K562 (cell line): ENCODE data around the gene RIPPLY3. TPM values are rescaled to one million over a fixed set of nuclear protein-coding genes. Genes with fewer than 3 reads are reported as not detected.

Experiments
- ATAC-seq: fragments of 200-7000 bp; cut with Tn5 transposase; 3 replicates; pipeline ENCODE4 v1.9.1; 2020; ENCODE audit warnings: moderate library complexity
- Bru-seq: library from RNA; stranded (reverse); fragments of 400-500 nt; gene quantifications from one replicate; lab custom pipeline; 2021; lab: Mats Ljungman, UMichigan
- BruChase-seq, 2 experiments: library from RNA; stranded (reverse); fragments of 400-500 nt; gene quantifications; one replicate each; lab custom pipeline; 2021; lab: Mats Ljungman, UMichigan
- BruUV-seq: library from RNA; stranded (reverse); fragments of 400-500 nt; replicated peaks from 2 replicates; lab custom pipeline; 2021; lab: Mats Ljungman, UMichigan
- CTCF ChIA-PET: fragments of 300-600 bp; formaldehyde crosslinking; extraction: SDS; loops from one replicate; lab custom pipeline; 2021; ENCODE audit warnings: low intra/inter-chr PET ratio; lab: Yijun Ruan, JAX
- POLR2A ChIA-PET: fragments of 300-600, 350-650 bp; sonication (Branson Sonifier 250); formaldehyde crosslinking; extraction: SDS; loops from one replicate; lab custom pipeline; 2021; ENCODE audit warnings: antibody characterized with exemption, inconsistent platforms; lab: Yijun Ruan, JAX
- DNase-seq, 4 experiments: peaks; one replicate each; pipeline versions ENCODE4 v3.0.0 to v3.0.0-alpha.2; 2011 to 2018; ENCODE audit warnings: low spot score in 3 of 4, mixed read lengths in 3 of 4; ENCODE audit errors: extremely low read depth in 1 of 4
- FAIRE-seq: peaks from 2 replicates; lab custom pipeline; 2011; peaks lifted over from hg19 to GRCh38; lab: Jason Lieb, UNC
- H2AFZ ChIP-seq: 2 replicates; pipeline ENCODE4 v1.6.0; 2011; ENCODE audit warnings: low read depth, low read length, control low read depth, inconsistent platforms
- H3K27ac ChIP-seq: fragments of 200-600 bp; 3 replicates; pipeline ENCODE4 v1.8.0; 2011; ENCODE audit warnings: low read depth, mild to moderate bottlenecking, control low read depth, inconsistent platforms, low read length, moderate library complexity, mixed read lengths; ENCODE audit errors: extremely low read depth
- H3K27me3 ChIP-seq, 2 experiments: fragments of 300-600 bp in 1 of 2; 2 replicates in 1 of 2; 3 replicates in 1 of 2; pipeline versions ENCODE4 v1.6.0 to v1.8.0; 2011; ENCODE audit warnings: inconsistent platforms in 2 of 2, low read length in 2 of 2, mild to moderate bottlenecking in 1 of 2, mixed read lengths in 1 of 2, moderate library complexity in 1 of 2; ENCODE audit not compliant: control insufficient read depth in 2 of 2, insufficient read depth in 2 of 2
- H3K36me3 ChIP-seq: fragments of 300-600 bp; 3 replicates; pipeline ENCODE4 v1.8.0; 2011; ENCODE audit warnings: mild to moderate bottlenecking, low read length, inconsistent platforms; ENCODE audit not compliant: control insufficient read depth, insufficient read depth
- H3K4me1 ChIP-seq, 2 experiments: fragments of 200-600 bp in 1 of 2; replicated peaks in 1 of 2; 2 replicates in 1 of 2; 3 replicates in 1 of 2; pipeline versions ENCODE4 v1.5.1 to v1.8.0; 2011; ENCODE audit warnings: inconsistent platforms in 2 of 2, low read length in 2 of 2, mild to moderate bottlenecking in 1 of 2, mixed read lengths in 1 of 2, moderate library complexity in 1 of 2; ENCODE audit not compliant: control insufficient read depth in 2 of 2, insufficient read depth in 2 of 2
- H3K4me2 ChIP-seq: 2 replicates; pipeline ENCODE4 v1.6.1; 2011; ENCODE audit warnings: low read length, control low read depth, inconsistent platforms, mixed read lengths; ENCODE audit not compliant: insufficient read depth
- H3K4me3 ChIP-seq: fragments of 200-600 bp; sonication (generic), shearing (Covaris generic); 2 replicates; pipeline ENCODE4 v1.5.1; 2016; ENCODE audit warnings: control low read depth, inconsistent platforms
- H3K79me2 ChIP-seq: fragments of 200-600 bp; 3 replicates; pipeline ENCODE4 v1.8.0; 2011; ENCODE audit warnings: low read length, inconsistent platforms; ENCODE audit not compliant: control insufficient read depth, insufficient read depth
- H3K9ac ChIP-seq, 2 experiments: 2 replicates each; pipeline versions ENCODE4 v1.6.0 to v1.6.1; 2011; ENCODE audit warnings: low read depth in 2 of 2, low read length in 2 of 2, control low read depth in 1 of 2, inconsistent platforms in 1 of 2, mild to moderate bottlenecking in 1 of 2, mixed read lengths in 1 of 2; ENCODE audit not compliant: insufficient read depth in 1 of 2
- H3K9me1 ChIP-seq: one replicate; pipeline ENCODE4 v1.6.0; 2011; ENCODE audit warnings: inconsistent platforms, mild to moderate bottlenecking, low read length, moderate library complexity; ENCODE audit not compliant: control insufficient read depth, insufficient read depth
- H3K9me3 ChIP-seq: replicated peaks from 2 replicates; pipeline ENCODE4 v1.5.1; 2011; ENCODE audit warnings: low read depth, low read length, inconsistent platforms; ENCODE audit not compliant: control insufficient read depth, insufficient read depth
- H4K20me1 ChIP-seq: replicated peaks from 2 replicates; pipeline ENCODE4 v1.6.1; 2011; ENCODE audit warnings: low read length, inconsistent platforms, mixed read lengths; ENCODE audit not compliant: control insufficient read depth, insufficient read depth
- CBX3 ChIP-seq, 2 experiments: IDR thresholded peaks; 1 replicate in 1 of 2; 2 replicates in 1 of 2; pipeline ENCODE4 v1.6.1; 2012; ENCODE audit warnings: inconsistent platforms in 2 of 2, low read length in 2 of 2, borderline replicate concordance in 1 of 2, control low read depth in 1 of 2
- GABPB1 ChIP-seq: sonication (generic); formaldehyde crosslinking; IDR thresholded peaks from 2 replicates; pipeline ENCODE4 v1.8.0; 2022; ENCODE audit warnings: mild to moderate bottlenecking, missing genetic modification reagents
- GTF2F1 ChIP-seq: IDR thresholded peaks from 2 replicates; pipeline ENCODE4 v1.6.1; 2011; ENCODE audit warnings: low read depth, low read length, improper control_type of control experiment
- HDAC6 ChIP-seq: IDR thresholded peaks from 2 replicates; pipeline ENCODE4 v1.6.1; 2012; ENCODE audit warnings: low read depth, mild to moderate bottlenecking, control low read depth, inconsistent platforms, low read length, moderate library complexity
- HDGF ChIP-seq: fragments of 450-650 bp; IDR thresholded peaks from 2 replicates; pipeline ENCODE4 v1.6.1; 2016
- PCBP1 ChIP-seq: fragments of 200-400 bp; formaldehyde crosslinking; IDR thresholded peaks from 2 replicates; pipeline ENCODE4 v1.6.1; 2018; ENCODE audit warnings: mild to moderate bottlenecking, low read depth, low read length; ENCODE audit not compliant: poor library complexity, severe bottlenecking
- USF2 ChIP-seq: sonication (generic); formaldehyde crosslinking; IDR thresholded peaks from 2 replicates; pipeline ENCODE4 v1.5.0; 2020; ENCODE audit warnings: missing genetic modification reagents
- ZBTB49 ChIP-seq: sonication (generic); formaldehyde crosslinking; IDR thresholded peaks from 2 replicates; pipeline ENCODE4 v1.8.0; 2022; ENCODE audit warnings: missing genetic modification reagents, mild to moderate bottlenecking, borderline replicate concordance
- ZNF253 ChIP-seq: fragments of 250-450 bp; sonication (Bioruptor Pico); conservative IDR thresholded peaks from 2 replicates; pipeline ENCODE4 v1.6.1; 2021; ENCODE audit warnings: mild to moderate bottlenecking
- ZNF639 ChIP-seq, 2 experiments: fragments of 200-800 bp in 1 of 2; sonication (Bioruptor generic) in 1 of 2; sonication (generic) in 1 of 2; formaldehyde crosslinking in 1 of 2; IDR thresholded peaks in 1 of 2; conservative IDR thresholded peaks in 1 of 2; 2 replicates each; pipeline versions ENCODE4 v1.5.0 to v1.6.1; 2016 to 2020; ENCODE audit warnings: missing compliant biosample characterization in 1 of 2, missing genetic modification characterization in 1 of 2, missing genetic modification reagents in 1 of 2
- WGBS: fragments of 100-300 bp; shearing (Covaris generic); methylation state at CpG from one replicate; pipeline ENCODE4 v1.1.6; 2016; ENCODE audit warnings: low coverage, mixed read lengths; ENCODE audit not compliant: insufficient coverage; ENCODE audit errors: missing lambda C conversion rate; 5-methylcytosine and 5-hydroxymethylcytosine counted together
- in situ Hi-C: fragments of 300-500 bp; cut with MboI; formaldehyde crosslinking; loops from 4 replicates; pipeline ENCODE4 v1.15.0; 2018; ENCODE audit warnings: inconsistent platforms, mixed read lengths
- intact Hi-C: fragments of 100-400 bp; cut with micrococcal nuclease; formaldehyde crosslinking; loops from 2 replicates; pipeline ENCODE4 v1.14.2; 2022
- long read RNA-seq, 3 experiments: library from polyadenylated mRNA in 2 of 3; library from RNA in 1 of 3; unstranded in 2 of 3; stranded (forward) in 1 of 3; transcript quantifications; one replicate each; pipeline ENCODE4 v2.0.0, GENCODE V29; 2019 to 2022
- polyA minus RNA-seq, 3 experiments: library from RNA; depleted of rRNA, polyadenylated mRNA; stranded (reverse); fragments of >200 nt; gene quantifications; 2 replicates each; pipeline ENCODE4 v1.2.3, GENCODE V29; 2011
- polyA plus RNA-seq, 8 experiments: library from polyadenylated mRNA; depleted of rRNA in 4 of 8; stranded (reverse) in 5 of 8; unstranded in 3 of 8; fragments of >200 nt; fragmentation: Nextera tagmentation in 2 of 8; fragmentation: Illumina TruSeq in 1 of 8; extraction: Ambion mirVana in 2 of 8; extraction: Trizol in 1 of 8; gene quantifications; 2 replicates each; pipeline versions ENCODE4 v1.2.1 to v1.2.3, GENCODE V29; 2011 to 2014; ENCODE audit warnings: inconsistent platforms in 1 of 8, missing spikeins in 1 of 8
- total RNA-seq, 7 experiments: library from RNA; depleted of rRNA in 6 of 7; stranded (reverse); fragments of >200 nt in 6 of 7; fragmentation: Illumina TruSeq in 2 of 7; extraction: Trizol in 2 of 7; gene quantifications; 2 replicates each; pipeline versions ENCODE4 v1.2.1 to v1.2.3, GENCODE V29; 2011 to 2021; ENCODE audit warnings: low replicate concordance in 1 of 7

Gene RIPPLY3
- total RNA-seq (2011; cell fraction: chromatin; rRNA removed; ENCODE audit: low replicate concordance) = not detected in 2 replicates
- not detected in 2 replicates for total RNA-seq (2011; cell fraction: nucleolus; rRNA removed)
- not detected in 2 replicates for total RNA-seq (2011; cell fraction: nucleoplasm; rRNA removed)
- total RNA-seq (2014; rRNA removed) (not detected in 2 replicates), total RNA-seq (2014; rRNA removed; fragmentation: Illumina TruSeq; extraction: Trizol) (not detected in 2 replicates), total RNA-seq (2015; rRNA removed; fragmentation: Illumina TruSeq; extraction: Trizol) (not detected in 2 replicates), total RNA-seq (2021) (not detected in 2 replicates), polyA plus RNA-seq (2011; rRNA removed) (not detected in 2 replicates), polyA plus RNA-seq (2014; fragmentation: Illumina TruSeq; extraction: Trizol) (not detected in 2 replicates), polyA plus RNA-seq (2014; fragmentation: Nextera tagmentation; extraction: Ambion mirVana) (not detected), polyA plus RNA-seq (2014; rRNA removed) (not detected in 2 replicates), polyA minus RNA-seq (2011; rRNA and poly(A)+ RNA removed) (not detected in 2 replicates), Bru-seq, nascent RNA (percentile 7 among the genes with signal in this experiment), BruChase-seq, experiment 1, labeled RNA remaining after a 2-hour chase (not detected), BruChase-seq, experiment 2, labeled RNA remaining after a 6-hour chase (percentile 7 among the genes with signal in this experiment)
- polyA plus RNA-seq (2011; cell fraction: cytosol; rRNA removed) = not detected in 2 replicates
- not detected in 2 replicates for polyA plus RNA-seq (2011; cell fraction: nucleus; rRNA removed)
- polyA plus RNA-seq (2012) = not detected in 2 replicates
- polyA minus RNA-seq (2011; cell fraction: cytosol; rRNA and poly(A)+ RNA removed) = not detected in 2 replicates
- not detected in 2 replicates for polyA minus RNA-seq (2011; cell fraction: nucleus; rRNA and poly(A)+ RNA removed)
- long read RNA-seq, experiment 1 = 0 reads
- long read RNA-seq, experiment 2 = 0 reads
- long read RNA-seq, experiment 3 = 0 reads

- Histone ChIP-seq H3K9me1 (no peaks in the 10 kb centered on the region), H3K4me2 (no peak within 1 kb of the TSS), H2AFZ (no peak within 1 kb of the TSS), H3K79me2 (no peaks in the 10 kb centered on the region), H3K36me3 (no peaks in the 10 kb centered on the region), H3K27me3 (no peaks in the 10 kb centered on the region), H3K4me3 (no peak within 1 kb of the TSS), H3K9me3 (0 out of 2 replicates have a peak, but pooled peaks cover 2% of the 10 kb centered on the region), H3K9ac (no peak within 1 kb of the TSS), H3K27ac (no peak within 1 kb of the TSS), H3K4me1 (peaks cover 6 to 13% of the 10 kb centered on the region in 2 experiments; a peak in 4 of 5 replicates), H4K20me1 (no peaks in the 10 kb centered on the region)
- ChIA-PET CTCF (no interaction called here), POLR2A (no interaction called here)
- FAIRE-seq (no peak), DNase-seq (no peak), ATAC-seq (no peak)
- no TSS peak for BruUV-seq
- in situ Hi-C loops = no loop called here
- TF ChIP-seq CBX3 (IDR thresholded peaks at IDR 0.05; ENCODE audit: borderline replicate concordance in 1 of 2, low read length in 2 of 2) (peak in 1 of 2 experiments; percentile 2; a peak in 1 of 3 replicates), ZNF639 (CRISPR knock-in tag; conservative IDR thresholded peaks at IDR 0.05 in 1 of 2, IDR thresholded peaks at IDR 0.05 in 1 of 2) (no peak), HDGF (no peak), GTF2F1 (no peak), PCBP1 (peak; percentile 18), ZNF253 (no peak), GABPB1 (no peak), ZBTB49 (CRISPR knock-in tag) (no peak), USF2 (no peak), HDAC6 (no peak)
- intact Hi-C loops = no loop called here
- WGBS = 94% methylated on average over 36 of the region's 87 CpGs
Measured at GRCh38 chr21:37006486-37007291, at the start of gene RIPPLY3. Gene RIPPLY3, plus strand, starts transcription at chr21:37006702. Its CDS starts 71 bp downstream, at chr21:37006773.
